Cardiac septum (tissue), 1 donor: ENCODE data around the gene PHETA2. TPM values are rescaled to one million over a fixed set of nuclear protein-coding genes. Genes with fewer than 3 reads are reported as not detected.
A peak's percentile ranks its signal among the peaks of the same experiment; 100 is the strongest.

Experiments
- DNase-seq: peaks from one replicate; pipeline ENCODE4 v3.0.0-alpha.2; 2020; ENCODE audit warnings: low spot score
- intact Hi-C: fragments of 100-400 bp; cut with DNase I; formaldehyde crosslinking; loops from one replicate; pipeline ENCODE4 v1.14.0; 2022
- total RNA-seq: library from RNA; stranded (reverse); fragmentation: NEBNext Ultra II Directional; extraction: Animal tissue kit (Norgen Biotek cat#: 25700); gene quantifications from one replicate; pipeline ENCODE4 v1.2.1, GENCODE V29; 2021
- donor health status: DM: no; HTN: no; CAD: no.

PHETA2 gene
- total RNA-seq, 1 donor from 2014 or later, result 4.5 TPM

DNA sequence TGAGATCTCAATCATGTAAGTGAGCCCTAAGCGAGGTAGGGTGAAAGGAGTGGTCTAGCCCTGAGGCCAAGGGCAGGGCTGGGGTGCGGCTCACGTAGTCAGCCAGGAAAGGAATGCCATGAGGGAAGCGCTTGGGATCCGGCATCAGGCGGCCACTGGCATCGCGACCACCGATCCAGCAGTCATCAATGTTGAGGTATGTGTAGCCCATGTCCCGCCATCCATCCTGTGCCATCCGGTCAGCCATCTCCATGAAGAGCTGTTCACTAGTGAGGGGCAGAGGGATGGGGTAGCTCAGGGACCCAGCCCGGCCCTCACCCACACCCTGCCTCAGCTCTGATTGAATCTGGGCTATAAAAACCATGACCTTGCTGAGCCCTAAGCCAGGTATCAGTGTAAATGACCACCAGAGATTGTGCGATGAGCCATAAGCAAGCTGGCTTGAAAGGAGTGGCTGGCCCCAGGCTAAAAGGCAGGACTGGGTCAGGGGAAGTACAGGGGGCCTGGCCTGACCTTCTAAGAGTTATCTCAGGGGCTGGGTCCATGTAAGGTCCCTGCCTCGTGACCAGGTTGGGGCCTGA is 6.3 kb upstream of the PHETA2 start:
- intact Hi-C loops, result no loop called here

GRCh38 chr22:42068291-42068690 is 5.8 kb upstream of the PHETA2 start:
- intact Hi-C loops, result no loop called here
- DNase-seq, result no peak

More for the DNA sequence above, 6.3 kb upstream of the PHETA2 start:
- peak; percentile 56 for DNase-seq

DNA sequence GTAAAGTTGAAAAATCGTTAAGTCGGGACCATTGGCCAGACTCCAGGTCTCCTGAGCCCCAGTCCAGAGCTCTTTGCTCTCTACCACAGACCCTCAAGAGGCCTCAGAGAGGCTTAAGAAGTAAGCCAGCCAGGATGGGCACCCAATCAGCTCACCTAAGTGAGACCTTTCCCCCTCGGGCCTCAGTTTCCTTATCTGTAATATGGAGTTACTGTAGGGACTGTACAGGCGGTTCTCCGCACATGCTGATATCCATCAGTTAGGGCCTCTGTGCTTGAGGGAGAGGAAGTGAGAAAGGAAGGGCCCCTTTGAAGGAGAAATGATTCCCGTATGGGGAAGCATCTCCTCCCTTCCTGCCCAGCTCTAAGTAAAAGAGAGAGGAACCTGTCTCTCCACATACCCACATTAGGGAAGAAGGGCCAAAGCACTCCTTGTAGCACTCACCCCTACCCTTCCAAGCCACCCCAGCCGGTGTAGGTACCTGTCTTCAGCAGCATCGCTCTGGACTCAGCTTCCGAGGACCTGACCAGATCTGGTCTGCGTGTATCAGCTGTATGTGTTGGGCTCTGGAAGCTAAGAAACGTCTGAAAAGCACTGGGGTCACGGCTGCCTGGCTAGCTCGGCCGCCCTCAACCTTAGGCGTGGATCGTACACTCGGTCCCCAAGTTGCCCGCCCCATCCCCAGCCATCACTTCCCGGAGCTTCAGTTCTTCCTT is 4.1 kb upstream of the PHETA2 start:
- intact Hi-C loops, result loop anchor here (5.0 to 10.0 kb wide), 2 partner anchors 372 to 385 kb away; partner anchors contain the start of gene SNU13
- peak; percentile 5 for DNase-seq

GRCh38 chr22:42070517-42071422 is 3.3 kb upstream of the PHETA2 start, which contains the start of gene NAGA:
Gene NAGA (minus strand): TSS chr22:42070812. CDS start chr22:42070297, 515 bp downstream.
- intact Hi-C loops, result loop anchor here (5.0 to 10.0 kb wide), 2 partner anchors 372 to 386 kb away; partner anchors contain the start of gene SNU13

DNA sequence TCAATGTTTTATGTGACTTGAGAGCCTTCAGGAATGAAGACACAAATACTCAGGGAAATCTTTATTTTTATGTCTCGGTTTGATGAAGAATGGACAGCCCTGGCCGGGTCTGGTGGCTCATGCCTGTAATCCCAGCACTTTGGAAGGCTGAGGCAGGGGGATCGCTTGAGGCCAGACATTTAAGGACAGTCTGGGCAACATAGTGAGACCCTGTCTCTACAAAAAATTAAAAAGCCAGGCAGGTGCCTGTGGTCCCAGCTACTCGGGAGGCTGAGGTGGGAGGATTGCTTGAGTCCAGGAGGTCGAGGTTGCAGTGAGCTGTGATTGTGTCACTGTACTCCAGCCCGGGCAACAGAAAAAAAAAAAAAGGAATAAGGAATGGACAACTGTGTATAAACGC is 2.5 kb upstream of the PHETA2 start:
- peak; percentile 51 for DNase-seq

More at GRCh38 chr22:42070517-42071422, 3.3 kb upstream of the PHETA2 start, which contains the start of gene NAGA:
- DNase-seq, result peak; percentile 97

DNA sequence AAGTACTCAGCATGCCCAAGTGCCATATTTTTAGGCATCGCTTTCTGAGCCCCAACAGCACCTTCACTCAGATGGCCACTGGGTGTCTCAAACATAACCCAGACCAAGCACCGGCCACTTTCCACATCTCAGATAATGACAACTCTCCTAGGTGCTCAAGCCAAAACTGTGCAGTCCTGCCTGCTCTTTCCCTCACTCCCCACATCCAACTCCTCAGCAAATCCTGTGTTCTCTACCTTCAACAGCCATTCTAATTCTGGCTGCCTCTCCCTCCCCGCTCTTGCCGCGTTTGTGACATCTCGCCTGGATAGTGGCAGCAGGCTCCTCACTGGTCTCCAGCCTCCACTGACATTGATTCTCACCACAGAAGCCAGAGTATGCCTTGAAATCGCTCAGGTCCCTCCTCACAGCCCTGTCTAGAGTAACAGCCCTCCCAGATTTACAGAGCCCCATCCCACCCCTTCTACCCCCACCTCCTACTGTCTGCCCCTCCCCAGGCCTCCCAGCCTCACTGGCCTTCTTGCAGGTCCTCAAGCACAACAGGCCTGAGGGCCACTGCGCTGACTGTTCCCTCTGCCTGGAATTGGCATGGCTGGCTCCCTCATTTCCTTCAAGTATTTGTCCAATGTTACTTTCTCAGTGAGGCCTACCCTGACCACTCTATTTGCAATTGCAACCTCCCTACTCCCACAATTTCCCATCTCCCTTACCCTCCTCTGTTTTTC is 1.3 kb upstream of the PHETA2 start:
- intact Hi-C loops, result loop anchor here (5.0 to 10.0 kb wide), 2 partner anchors 370 to 388 kb away; partner anchors contain the start of gene SNU13
- peak; percentile 24 for DNase-seq

More for the DNA sequence above, 2.5 kb upstream of the PHETA2 start:
- intact Hi-C loops, result loop anchor here (5.0 to 10.0 kb wide), 2 partner anchors 371 to 387 kb away; partner anchors contain the start of gene SNU13

DNA sequence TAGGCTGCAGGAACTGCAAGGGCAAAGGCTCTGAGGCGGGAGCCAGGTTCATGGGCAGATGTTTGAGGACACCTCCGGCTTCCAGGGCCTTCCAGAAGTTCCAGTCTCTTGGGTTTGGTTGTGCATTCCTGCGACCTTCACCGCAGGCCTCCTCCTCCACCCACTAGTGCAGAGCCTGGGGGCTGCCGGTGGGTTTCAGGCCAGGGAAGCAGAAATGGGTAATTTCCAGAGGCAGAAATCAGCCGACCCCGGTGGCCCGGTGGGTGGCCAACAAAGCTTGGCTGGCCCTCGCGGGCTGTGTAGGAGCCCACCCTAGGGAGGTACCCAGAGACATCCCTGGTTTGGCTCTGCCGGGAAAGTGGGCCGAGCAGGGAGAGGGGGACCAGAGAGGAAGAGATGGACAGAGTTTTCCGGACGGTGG is 417 bp upstream of the PHETA2 start:
- intact Hi-C loops, result loop anchor here (5.0 to 10.0 kb wide), 2 partner anchors 369 to 389 kb away; partner anchors contain the start of gene SNU13

DNA sequence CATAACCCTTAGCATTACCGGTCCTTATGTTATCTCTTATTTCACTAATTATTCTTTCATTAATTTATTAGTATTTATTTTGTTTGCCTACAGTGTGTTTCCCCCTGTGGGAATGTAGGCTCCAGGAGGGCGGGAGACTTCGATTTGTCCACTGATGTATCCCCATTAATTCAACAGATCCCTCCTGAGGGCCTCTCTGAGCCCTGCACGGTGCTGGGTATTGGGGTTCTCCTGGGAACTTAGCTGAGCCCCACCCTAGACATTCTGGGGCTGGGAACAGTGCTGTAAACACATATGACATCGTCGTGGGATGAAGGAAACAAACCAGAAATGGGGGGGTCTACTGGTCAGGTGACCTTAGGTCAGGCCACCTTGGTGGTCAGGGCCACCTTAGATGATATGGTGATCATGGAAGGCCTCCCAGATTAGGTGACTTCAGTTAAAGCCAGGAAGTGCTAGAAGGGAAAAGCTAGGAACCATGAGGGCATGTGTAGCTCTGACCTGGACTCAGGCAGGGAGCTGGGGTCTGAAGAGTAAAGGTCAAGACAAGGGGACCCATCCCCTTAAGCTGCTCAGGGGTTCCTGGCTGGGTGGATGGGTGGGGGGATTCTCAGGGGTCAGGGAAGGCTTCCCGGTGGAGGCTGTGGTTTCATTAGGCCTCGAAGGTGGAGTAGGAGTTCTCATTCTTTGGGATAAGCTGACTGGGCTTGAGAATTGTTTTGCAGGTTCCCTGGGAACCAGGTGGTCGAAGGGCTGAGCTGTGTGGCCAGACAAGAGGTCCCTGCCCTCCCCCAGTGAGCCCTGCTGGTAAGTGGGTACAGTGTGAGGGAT is 1.0 kb downstream of the PHETA2 start:
- peak; percentile 72 for DNase-seq
- intact Hi-C loops, result loop anchor here (5.0 to 10.0 kb wide), 2 partner anchors 367 to 390 kb away; partner anchors contain the start of gene SNU13

More for the DNA sequence above, 417 bp upstream of the PHETA2 start:
- DNase-seq, result no peak

GRCh38 chr22:42076764-42077485 is 2.9 kb downstream of the PHETA2 start:
- DNase-seq, result peak; percentile 68
- intact Hi-C loops, result loop anchor here (10.0 kb wide), 1 partner anchor 392 kb away; the partner anchor contains the start of gene SNU13

DNA sequence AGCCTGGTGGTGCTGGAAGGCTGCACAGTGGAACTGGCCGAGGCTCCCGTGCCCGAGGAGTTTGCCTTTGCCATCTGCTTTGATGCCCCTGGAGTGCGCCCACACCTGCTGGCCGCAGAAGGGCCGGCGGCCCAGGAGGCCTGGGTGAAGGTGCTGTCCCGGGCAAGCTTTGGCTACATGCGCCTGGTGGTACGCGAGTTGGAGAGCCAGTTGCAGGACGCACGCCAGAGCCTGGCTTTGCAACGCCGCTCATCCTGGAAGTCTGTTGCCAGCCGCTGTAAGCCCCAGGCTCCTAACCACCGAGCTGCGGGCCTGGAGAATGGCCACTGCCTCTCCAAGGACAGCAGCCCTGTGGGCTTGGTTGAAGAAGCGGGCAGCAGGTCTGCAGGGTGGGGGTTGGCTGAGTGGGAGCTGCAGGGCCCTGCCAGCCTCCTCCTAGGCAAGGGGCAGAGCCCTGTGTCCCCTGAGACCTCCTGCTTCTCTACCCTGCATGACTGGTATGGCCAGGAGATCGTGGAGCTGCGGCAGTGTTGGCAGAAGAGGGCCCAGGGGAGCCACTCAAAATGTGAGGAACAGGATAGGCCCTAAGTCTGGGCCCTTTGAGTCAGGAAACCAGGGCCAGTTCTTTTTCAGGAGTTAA is 3.6 kb downstream of the PHETA2 start:
- DNase-seq, result peak; percentile 59
- intact Hi-C loops, result loop anchor here (10.0 kb wide), 1 partner anchor 393 kb away; the partner anchor contains the start of gene SNU13

DNA sequence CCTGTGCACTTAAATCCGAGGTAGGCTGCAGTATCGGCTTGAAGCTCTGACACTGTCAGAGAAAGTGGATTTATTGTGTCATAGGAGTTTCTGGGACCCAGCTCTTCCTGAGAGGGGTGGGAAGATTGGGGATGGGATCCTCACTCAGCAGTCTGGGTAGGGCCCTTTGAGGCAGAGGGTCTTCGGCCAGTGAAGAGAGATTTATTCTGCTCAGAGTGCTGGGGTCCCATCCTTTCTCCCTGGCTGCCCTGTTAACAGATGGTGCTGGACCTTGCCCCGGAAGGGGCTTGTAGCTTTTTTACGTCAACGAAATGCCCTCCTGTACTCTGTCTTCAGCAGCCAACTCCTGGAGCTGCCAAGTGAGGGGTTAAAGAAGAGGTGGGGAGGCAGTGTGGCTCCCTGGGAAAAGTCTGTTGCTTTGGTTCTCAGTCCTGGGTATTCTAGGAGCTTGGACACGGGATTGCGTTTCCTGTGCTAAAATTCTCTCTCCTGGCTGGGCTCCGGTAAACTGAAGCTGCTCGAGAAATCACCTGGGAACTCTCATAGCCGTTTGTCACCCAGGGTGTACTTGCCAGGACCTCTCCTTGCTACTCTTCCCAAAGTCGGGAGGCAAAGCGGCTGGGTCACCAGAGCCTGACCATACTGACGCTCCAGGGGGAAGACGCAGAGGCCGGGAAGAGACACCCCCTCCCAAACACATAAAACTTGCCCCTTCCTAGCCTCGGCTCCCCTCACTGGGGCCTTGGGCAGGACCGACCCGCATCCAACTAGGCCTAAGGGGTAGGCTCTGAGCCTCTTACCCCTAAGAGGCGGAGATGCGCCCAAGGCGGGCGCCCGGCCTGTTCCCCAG is 4.6 kb downstream of the PHETA2 start:
- DNase-seq, result no peak
- intact Hi-C loops, result loop anchor here (10.0 kb wide), 1 partner anchor 394 kb away; the partner anchor contains the start of gene SNU13

- intact Hi-C loops, result loop anchor here (10.0 kb wide), 1 partner anchor 395 kb away; the partner anchor contains the start of gene SNU13
- DNase-seq, result peak; percentile 100
Measured at GRCh38 chr22:42079319-42080251, 5.5 kb downstream of the PHETA2 start, which contains the start of gene SMDT1. Gene SMDT1 (plus strand): TSS chr22:42079700. CDS start chr22:42079769, 69 bp downstream.

DNA sequence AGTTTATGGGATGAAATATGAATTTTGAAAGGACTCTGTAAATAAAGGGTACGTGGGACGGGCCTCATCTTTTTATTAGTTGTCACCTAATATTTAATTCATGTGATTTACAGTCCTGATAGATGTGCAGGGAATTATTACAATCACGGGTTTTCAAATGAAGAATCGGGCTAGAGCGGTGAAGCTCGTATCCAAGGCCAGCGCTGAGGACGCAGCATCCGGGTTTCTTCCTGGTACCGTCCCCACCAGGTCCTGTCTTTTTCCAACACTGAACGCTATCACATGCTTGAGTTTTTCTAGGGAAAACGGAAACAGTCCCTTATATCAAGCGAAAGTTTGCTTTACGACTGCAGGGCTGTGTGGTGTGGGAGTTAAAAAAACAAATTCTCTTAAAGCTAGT is 6.2 kb downstream of the PHETA2 start:
- intact Hi-C loops, result no loop called here
- peak; percentile 58 for DNase-seq

- intact Hi-C loops, result no loop called here
- DNase-seq, result no peak
Measured at GRCh38 chr22:42083119-42083518, 9.1 kb downstream of the PHETA2 start.
